Activated CD4-positive, alpha-beta T cell treated with anti-CD3 and anti-CD28 coated beads for 1 hour (primary cell): Measurements from ENCODE around the gene ERBB2.
A peak's percentile ranks its signal among the peaks of the same experiment; 100 is the strongest.

Experiments used
- DNase-seq: peaks from one replicate; pipeline ENCODE4 v3.0.0-alpha.2; 2020

Gene ERBB2

DNA sequence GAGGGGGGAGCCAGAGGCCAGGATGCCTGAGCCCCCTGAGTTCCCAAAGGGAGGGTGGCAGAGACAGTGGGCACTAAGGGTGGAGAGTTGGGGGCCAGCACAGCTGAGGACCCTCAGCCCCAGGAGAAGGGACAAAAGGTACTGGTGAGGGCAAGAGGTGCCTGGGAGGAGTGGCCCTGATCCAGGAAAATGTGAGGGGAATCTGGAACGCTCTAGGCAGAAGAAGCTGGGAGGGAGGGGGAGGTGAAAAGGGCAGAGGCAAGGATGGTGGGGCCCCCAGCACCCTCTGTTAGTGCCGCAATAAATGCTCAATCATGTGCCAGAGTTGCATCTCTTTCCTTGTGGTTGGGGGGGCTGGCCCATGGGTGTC lies 33.6 kb upstream of the ERBB2 start:
- DNase-seq = no peak

DNA sequence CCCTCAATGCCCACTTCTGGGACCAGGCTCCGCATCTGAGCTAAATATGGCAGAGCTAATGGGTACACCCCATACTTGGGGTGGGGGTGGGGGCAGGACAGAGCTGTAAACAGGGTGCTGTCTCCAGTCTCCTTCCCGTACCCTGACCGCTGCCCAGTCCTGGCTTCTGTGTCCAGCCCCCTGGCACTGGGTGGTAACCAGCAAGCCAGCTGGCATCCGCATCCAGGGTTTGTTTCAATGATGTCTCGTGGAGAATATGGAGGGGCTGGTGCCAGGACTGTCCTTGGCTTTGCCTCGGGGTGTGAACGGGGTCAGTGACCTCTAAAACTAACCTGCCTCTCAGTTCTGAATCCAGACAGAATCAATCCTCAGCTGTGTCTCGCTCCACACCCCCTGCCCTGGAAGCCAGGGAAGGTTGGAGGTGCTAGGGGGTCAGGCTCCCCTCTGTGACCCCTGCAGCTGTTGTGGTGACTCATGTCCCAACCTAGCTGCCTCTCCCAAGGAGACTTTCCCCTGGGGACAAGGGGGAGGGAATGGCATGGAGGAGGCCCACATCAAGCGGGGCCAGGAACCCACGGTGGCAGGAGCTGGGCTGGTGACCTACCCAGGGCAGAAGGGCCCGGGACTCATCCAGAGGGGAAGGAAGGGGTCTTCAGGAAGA lies 33.1 kb upstream of the ERBB2 start:
- DNase-seq = no peak

DNA sequence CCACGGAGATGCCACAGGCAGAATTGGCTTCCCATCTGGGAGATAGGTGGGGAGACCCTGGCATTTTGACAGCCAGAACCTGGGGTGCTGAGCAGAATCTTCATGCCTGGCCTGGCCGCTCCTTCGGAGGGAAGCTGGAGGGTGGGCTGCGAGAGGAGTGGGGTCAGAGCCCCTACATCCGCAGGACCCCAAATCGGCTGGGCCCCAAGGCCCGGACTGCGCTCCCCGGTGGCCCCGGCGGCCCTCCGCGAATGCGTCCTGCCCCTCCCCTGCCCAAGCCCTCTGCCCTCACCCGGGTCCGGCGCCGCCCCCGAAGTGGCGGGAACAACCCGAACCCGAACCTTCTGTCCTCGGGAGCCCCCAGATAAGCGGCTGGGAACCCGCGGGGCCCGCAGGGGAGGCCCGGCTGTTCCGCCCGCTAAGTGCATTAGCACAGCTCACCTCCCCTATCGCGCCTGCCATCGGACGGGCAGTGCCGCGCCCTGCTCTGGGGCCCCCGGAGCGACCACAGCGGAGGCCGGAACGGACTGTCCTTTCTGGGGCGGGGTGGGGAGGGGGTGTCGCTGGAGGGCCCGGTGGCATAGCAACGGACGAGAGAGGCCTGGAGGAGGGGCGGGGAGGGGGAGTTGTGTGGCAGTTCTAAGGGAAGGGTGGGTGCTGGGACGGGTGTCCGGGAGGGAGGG lies 32.5 kb upstream of the ERBB2 start:
- no peak for DNase-seq

DNA sequence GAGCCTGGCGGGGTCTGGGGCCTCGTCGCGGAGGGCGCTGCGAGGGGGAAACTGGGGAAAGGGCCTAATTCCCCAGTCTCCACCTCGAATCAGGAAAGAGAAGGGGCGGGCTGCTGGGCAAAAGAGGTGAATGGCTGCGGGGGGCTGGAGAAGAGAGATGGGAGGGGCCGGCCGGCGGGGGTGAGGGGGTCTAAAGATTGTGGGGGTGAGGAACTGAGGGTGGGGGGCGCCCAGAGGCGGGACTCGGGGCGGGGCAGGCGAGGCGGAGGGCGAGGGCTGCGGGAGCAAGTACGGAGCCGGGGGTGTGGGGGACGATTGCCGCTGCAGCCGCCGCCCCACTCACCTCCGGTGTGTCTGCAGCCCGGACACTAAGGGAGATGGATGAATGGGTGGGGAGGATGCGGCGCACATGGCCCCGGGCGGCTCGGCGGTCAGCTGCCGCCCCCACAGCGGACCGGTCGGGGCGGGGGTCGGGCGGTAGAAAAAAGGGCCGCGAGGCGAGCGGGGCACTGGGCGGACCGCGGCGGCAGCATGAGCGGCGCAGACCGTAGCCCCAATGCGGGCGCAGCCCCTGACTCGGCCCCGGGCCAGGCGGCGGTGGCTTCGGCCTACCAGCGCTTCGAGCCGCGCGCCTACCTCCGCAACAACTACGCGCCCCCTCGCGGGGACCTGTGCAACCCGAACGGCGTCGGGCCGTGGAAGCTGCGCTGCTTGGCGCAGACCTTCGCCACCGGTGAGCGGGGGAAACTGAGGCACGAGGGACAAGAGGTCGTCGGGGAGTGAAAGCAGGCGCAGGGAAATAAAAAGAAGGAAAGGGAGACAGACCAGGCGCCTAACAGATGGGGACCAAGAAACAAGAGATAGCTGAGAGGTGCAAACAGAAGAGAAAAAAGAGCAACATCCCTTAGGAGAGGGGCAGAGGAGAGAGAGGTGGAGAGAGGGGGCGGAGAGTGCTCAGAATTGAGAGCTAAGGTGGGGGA lies 31.6 kb upstream of the ERBB2 start, which contains the start of gene PNMT:
Gene PNMT, plus strand, starts transcription at position 509 of the 980 bp plus-strand sequence. Its CDS starts 23 bp downstream, at position 532.
- peak; percentile 54 for DNase-seq

DNA sequence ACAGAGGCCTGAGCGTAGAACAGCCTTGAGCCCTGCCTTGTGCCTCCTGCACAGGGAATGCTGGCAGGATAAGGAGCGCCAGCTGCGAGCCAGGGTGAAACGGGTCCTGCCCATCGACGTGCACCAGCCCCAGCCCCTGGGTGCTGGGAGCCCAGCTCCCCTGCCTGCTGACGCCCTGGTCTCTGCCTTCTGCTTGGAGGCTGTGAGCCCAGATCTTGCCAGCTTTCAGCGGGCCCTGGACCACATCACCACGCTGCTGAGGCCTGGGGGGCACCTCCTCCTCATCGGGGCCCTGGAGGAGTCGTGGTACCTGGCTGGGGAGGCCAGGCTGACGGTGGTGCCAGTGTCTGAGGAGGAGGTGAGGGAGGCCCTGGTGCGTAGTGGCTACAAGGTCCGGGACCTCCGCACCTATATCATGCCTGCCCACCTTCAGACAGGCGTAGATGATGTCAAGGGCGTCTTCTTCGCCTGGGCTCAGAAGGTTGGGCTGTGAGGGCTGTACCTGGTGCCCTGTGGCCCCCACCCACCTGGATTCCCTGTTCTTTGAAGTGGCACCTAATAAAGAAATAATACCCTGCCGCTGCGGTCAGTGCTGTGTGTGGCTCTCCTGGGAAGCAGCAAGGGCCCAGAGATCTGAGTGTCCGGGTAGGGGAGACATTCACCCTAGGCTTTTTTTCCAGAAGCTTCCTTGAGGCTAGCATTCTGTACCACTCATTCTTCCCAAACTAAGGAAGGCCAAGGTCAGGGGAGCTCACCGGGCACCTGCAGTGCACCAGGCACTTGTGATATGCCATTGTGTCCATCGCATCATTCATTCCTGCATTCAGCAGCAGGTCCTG lies 29.7 kb upstream of the ERBB2 start:
- DNase-seq = no peak

DNA sequence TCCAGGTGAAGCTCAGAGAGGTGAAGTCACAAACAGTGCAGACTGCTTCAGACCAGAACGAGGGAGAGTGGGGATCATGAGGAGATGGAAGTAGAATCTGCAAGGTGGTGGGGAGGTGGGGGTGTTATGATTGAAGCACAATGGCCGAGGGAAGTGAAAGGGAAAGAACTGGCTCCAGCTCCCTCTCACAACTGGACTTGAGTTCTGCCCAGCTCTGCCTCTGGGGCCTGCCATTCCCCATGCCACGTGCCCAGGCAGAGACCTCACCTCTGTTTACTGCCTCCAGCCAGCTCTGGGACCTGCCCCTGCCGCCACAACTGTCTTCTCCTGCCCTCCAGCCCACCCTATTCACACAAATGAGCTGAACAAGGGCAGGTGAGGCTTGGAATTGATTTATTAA lies 29.1 kb upstream of the ERBB2 start:
- DNase-seq = no peak

DNA sequence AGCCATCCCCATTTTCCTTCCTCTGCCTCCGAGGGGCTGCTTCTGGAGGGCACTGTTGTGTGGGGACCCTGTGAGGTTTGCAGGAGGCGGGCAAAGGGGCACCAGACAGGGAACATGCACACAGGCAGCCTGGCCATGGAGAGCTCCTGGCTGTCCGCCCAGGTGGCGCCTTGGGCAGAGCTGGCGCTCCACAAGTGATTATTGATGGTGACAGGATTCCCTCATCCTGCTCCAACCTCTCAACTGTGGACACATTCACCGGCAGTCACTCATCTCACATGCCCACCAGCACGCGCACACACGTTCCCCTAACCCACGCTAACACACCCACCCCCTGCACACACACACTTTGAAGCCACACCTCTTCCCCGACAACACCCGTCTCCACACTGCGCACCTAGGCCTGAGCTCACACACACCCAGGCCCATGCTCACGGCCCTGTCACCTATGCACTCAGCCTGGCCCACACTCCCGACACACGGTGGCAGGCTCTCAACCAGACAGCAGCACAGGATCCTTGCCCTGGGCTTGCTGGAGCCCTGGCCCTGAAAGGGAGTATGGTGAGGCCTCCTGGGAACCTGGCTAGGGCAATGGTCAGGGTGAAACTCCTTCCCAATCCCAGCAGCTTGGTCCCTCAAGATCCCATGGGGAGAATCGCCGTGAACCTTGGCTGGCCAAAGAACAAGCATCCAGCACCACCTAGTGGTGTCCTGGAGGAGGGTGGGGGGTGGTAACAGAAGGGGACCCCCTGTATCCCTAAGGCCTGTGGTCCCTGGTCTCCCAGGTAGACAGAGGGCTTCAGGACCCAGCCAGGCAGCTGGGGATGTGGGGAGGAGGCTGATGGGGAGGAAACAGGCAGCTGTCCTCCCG lies 28.0 kb upstream of the ERBB2 start:
- DNase-seq = no peak

DNA sequence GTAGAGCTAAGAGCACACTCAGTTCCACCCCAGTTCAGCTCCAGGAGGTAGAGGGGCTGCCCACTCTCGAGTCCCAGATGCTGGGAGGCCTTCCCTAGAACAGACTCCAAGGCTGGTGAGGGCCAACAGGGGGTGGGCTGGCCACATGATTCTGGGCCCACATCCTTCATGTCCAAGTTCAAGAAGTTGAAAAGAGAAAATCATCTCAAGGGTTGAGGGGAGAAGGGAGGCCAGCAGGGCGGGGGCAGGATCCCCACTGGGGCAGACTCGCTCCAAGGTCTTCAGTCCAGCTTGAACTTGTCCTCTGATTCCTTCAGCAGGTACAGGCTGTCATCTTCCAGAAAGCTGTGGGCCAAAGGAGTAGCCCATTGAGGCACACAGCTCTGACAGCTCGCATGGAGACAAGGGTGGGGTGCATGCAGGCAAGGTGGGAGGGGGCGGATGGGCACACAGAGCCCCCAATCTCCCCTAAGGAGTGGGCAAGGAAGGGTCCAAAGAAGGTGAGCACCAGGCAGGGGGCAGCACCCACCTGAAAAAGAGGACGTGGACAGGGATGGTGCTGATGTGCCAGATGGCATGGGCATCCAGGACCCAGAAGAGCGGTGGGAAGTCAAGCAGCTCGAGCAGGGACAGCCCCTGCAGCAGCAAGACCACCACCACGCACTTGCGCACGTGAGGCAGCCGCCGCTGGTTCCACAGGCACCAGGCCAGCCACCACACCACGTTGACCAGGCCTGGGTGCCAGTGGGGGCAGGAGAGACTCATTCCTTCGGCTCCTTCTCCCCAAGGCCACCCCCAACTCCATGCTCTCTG lies 27.1 kb upstream of the ERBB2 start:
- no peak for DNase-seq

DNA sequence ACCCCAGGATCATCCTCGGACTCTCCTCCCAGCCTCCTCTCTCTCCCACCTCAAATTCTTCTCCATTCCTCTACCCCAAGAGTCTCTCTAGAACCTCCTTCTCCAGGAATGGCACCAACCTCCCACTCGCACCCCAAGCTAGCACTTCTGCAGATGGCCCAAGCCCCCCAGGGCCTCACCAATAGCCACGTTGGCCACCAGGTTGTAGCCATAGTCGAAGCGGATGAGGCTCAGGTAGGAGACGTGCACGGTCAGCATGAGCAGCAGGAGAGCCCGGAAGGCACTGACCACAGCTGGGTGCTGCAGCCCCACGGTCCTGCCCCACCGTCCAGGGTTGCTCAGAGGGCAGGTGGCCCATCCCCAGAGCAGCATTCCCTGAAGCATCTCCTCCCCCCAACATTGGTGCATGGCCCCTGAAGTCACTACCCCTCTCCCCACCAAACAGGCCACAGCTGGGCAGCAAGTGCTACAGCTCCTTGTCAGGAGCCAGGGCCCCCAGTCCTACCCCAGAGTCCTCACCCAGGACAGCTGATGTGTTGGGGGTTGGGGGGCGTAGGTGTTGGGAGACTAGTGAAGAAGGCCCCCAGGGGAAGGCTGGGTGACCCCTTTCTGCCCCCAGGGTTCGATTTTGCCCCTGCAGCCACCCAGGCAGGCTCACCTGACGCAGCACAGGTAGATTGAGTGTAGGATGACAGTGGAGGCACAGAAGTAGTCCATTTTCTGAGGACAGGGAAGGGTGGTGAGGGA lies 26.4 kb upstream of the ERBB2 start:
- no peak for DNase-seq

DNA sequence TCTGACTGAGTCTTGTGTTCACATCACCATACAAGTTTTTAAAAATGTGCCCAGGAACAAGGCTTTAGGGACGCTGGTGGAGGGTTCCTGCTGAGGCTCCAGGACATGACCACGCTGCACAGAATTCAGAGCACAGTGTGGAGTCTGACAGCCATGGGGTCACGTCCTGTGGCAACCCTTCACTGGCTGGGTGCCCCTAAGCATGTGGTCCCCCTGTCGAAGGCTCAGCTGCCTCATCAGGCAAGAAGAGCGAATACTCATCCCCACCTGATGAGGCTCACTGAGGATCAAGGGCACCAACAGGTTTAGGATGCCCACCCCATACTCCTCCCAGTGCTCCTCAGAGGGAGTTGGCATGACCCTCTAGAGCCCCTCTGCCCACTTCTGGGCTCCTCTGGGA lies 25.7 kb upstream of the ERBB2 start:
- no peak for DNase-seq

DNA sequence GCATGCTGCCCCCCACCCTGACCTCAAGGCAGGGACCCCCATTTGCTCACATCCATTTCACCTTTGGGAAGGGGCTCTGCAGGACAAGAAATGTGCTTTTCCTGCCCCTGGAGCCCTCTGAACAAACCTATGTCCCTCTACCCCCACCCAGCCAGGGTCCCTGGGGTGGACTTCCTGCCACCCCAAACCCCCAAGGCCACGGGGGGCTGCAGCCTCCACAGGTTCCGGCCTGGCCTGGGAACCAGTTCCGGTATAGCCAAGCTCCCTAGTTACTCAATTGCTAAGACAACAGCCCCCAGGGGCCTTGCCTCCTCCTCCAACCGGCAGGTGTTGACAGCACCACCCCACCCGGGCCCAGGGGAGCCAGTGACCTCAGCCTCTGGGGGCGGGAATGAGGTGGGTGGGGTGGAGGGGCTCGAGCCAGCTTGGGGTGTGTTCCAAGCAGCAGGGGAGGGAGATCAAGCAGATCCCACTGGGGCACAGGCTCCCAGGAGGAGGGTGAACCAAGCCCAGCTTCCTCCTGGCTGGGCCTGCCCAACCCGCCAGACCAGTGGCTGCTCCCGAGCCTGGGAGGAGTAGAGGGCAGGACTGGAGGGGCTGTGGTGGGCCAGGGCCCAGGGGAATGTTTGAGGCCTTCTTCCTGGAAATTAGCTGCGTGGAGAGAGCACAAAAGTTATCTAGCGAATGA lies 25.0 kb upstream of the ERBB2 start:
- no peak for DNase-seq

DNA sequence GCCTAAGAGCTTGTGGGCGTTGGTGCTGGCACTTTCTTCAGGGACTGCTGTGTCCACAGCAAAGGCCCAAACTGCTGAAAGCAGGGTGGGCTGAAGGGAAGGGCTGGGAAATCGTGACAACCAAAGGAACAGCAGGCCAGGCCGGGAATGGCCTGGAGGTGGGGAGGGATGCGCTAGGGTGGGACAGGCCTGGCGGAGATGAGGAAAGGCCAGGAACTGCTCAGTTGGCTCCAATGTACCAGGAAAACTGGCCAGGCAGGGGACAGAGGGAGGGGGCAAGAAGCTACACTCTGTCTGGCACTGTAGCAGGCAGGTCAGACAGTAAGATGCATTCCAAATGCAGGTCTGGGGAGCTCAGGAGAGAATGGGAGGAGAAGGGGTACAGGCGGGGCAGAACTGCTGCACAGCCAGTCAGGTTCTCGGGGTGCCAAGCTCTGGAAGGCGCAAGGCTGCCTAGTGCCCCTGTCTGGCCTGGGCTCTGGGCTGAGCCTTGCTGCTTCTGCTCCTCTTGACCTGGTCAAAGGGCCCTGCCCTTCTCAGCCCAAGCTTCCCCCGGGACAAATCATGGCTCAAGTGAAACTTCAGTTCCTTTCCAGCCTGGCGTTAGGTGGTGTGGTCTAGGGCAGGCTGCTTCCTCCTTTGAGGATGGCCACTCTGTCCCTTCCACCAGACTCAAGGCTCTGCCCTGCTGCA lies 24.3 kb upstream of the ERBB2 start:
- no peak for DNase-seq

DNA sequence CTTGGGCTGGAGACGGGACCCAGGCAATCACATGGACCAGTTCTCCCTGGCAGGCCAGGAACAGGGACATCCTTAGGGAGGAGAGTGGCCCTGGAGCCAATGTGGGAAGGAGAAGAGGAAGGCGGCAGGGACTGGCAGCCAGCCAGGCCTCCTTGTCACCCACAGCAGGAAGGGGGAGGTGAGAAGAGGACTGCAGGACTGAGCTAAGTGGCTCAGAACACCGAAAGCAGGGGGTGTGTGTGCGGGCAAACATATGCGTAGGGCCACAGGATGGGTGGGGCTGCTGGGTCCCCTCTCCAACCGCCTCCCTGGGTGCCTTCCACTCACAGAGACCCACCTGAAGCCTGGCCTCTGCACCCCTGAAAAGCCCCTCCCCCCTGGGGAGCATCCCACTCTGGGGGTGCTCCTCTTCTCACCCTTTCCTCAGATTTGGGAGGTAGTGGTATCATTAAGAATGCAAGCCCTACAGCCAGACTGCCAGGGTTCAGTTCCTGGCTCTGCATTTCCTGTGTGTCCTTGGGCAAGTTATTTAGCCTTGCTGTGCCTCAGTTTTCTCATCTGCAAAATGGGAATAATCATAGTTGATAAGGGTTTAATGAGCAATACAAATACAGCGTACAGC lies 23.6 kb upstream of the ERBB2 start:
- no peak for DNase-seq

DNA sequence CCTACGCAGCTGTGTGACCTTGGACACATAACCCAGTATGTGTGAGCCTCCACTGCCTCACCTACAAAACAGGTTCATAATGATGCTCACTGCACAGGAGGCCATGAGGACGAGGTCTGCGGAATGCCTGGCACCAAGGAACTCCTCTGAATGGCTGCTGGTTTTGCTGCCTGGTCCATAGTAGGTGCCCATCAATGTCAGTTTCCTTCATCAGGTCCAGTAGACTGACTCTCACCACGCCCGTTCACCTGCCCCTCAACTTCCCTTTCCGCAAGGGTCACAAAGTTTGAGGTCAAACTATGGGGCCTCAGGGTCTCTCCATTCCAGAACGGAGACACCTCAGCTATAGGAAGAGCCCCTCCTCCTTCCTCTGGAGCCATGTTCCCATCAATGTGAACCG lies 22.8 kb upstream of the ERBB2 start:
- DNase-seq = no peak

DNA sequence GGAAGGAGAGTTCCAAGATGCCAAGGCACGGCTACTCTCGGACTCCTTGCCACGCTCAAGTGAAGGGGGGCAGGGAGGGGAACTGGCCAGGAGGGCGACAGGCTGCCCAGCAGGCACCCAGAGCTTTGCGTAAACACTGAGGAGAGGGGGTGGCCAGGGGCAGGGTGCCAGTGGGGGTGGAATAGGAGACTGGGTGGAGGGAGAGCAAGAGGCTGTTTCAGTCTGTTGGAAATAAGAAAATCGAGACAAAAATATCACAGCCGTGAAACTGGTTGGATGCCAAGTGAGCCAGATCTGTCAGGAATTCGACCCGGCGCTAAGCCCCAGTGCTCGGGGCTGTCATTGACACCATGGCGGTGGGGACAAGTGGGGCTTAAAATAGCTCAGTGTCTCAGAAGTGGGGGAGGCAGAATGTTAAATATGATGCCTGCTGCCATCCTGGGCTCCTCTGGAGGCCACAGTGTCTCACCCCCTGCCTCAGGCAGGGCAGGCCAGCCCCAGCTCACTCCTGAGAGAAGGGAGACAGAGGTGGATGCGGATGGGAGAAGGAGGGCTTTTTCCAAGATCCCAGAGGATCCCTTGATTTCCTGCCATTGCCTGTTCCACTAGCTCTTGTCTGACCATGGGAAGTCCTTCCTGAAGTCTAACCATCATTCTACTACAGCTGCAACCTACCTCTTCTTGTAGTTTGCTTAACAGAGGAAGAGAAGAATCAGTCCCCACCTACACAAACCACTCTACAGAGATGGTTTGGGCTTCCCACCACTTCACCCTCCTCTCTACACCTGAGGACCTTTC lies 22.1 kb upstream of the ERBB2 start:
- no peak for DNase-seq

DNA sequence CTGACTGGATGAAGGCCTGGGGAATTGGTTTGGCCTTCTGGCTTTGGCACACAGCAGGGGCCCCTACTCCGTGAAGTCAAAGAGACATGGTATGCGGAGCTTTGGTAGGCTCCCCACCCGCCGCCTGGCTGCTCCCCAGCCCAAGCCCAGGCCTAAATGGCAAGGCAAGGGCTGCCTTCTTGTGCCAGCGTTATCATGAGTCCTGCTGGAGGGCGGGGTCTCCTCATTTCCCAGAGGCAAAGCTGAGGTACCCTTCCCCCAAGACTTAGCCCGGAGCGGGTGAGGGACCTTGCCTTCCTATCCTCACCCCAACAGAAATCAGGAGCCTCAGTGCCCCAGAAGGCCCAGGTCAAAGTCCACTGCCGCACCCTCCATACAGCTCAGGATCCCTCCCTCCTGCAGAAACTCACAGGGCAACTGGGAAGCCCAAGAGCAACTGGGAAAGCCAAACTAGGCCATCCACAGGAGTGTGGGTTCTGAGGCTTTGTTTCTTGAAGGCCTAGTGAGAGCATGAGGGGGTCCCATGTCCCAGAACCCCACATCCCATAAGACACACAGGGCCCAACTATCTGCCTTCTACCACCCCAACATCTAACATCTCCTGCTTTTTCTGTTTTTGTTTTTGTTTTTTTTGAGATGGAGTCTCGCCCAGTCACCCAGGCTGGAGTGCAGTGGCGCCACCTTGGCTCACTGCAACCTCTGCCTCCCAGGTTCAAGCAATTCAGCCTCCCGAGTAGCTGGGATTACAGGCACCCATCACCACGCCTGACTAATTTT lies 21.3 kb upstream of the ERBB2 start:
- no peak for DNase-seq
